HG02678 (cell line): ENCODE measurements around the gene TEX14.
A peak's percentile ranks its signal among the peaks of the same experiment; 100 is the strongest.

Source experiments
- ATAC-seq: cut with Tn5 transposase; IDR thresholded peaks from one replicate; pipeline ENCODE4 v1.9.1; 2021; ENCODE audit warnings: mild to moderate bottlenecking, moderate library complexity; ENCODE audit not compliant: unreplicated experiment

TEX14 gene

GRCh38 chr17:58691701-58692238 is at the start of gene TEX14:
Gene TEX14 (minus strand): TSS chr17:58692045. CDS start chr17:58652001, 40,044 bp downstream.
- no peak for ATAC-seq

GRCh38 chr17:58741121-58741625 is 49.3 kb upstream of the TEX14 start:
- ATAC-seq: no peak

GRCh38 chr17:58734811-58735210 is 43.0 kb upstream of the TEX14 start:
- ATAC-seq: no peak

GRCh38 chr17:58734040-58734439 is 42.2 kb upstream of the TEX14 start:
- no peak for ATAC-seq

- ATAC-seq: no peak
Measured at GRCh38 chr17:58730937-58731336, 39.1 kb upstream of the TEX14 start.

- no peak for ATAC-seq
Measured at GRCh38 chr17:58728798-58729197, 37.0 kb upstream of the TEX14 start.

GRCh38 chr17:58722696-58723095 is 30.9 kb upstream of the TEX14 start:
- ATAC-seq: no peak

- no peak for ATAC-seq
Measured at GRCh38 chr17:58722274-58722673, 30.4 kb upstream of the TEX14 start.

- ATAC-seq: no peak
Measured at GRCh38 chr17:58710948-58711552, 19.2 kb upstream of the TEX14 start.

GRCh38 chr17:58706351-58707140 is 14.7 kb upstream of the TEX14 start:
- ATAC-seq: no peak

GRCh38 chr17:58703916-58704286 is 12.1 kb upstream of the TEX14 start:
- no peak for ATAC-seq

GRCh38 chr17:58703137-58703915 is 11.5 kb upstream of the TEX14 start:
- no peak for ATAC-seq

- ATAC-seq: no peak
Measured at GRCh38 chr17:58702708-58703107, 10.9 kb upstream of the TEX14 start.

GRCh38 chr17:58702045-58702476 is 10.2 kb upstream of the TEX14 start:
- ATAC-seq: no peak

GRCh38 chr17:58699771-58700170 is 7.9 kb upstream of the TEX14 start:
- ATAC-seq: no peak

- no peak for ATAC-seq
Measured at GRCh38 chr17:58694826-58695225, 3.0 kb upstream of the TEX14 start.

- no peak for ATAC-seq
Measured at GRCh38 chr17:58694302-58694701, 2.5 kb upstream of the TEX14 start.

GRCh38 chr17:58693751-58694150 is 1.9 kb upstream of the TEX14 start:
- ATAC-seq: no peak

- no peak for ATAC-seq
Measured at GRCh38 chr17:58693208-58693607, 1.4 kb upstream of the TEX14 start.

GRCh38 chr17:58692239-58693055 is 602 bp upstream of the TEX14 start, which contains the start of gene RAD51C:
Gene RAD51C (plus strand): TSS chr17:58692602. CDS start chr17:58692644, 42 bp downstream.
- ATAC-seq: peak; percentile 97
